IMR-90 (cell line): ENCODE data around the gene GOSR1. TPM values are rescaled to one million over a fixed set of nuclear protein-coding genes. Genes with fewer than 3 reads are reported as not detected.

Source experiments
- ATAC-seq: fragments of 200-7000 bp; cut with Tn5 transposase; 2 replicates; pipeline ENCODE4 v1.9.1; 2020; ENCODE audit warnings: low read depth, mild to moderate bottlenecking, moderate library complexity
- BruUV-seq: library from RNA; stranded (reverse); fragments of 400-500 nt; replicated peaks from 2 replicates; lab custom pipeline; 2021; lab: Mats Ljungman, UMichigan
- CTCF ChIA-PET: fragments of 300-600 bp; formaldehyde crosslinking; extraction: SDS; loops from one replicate; lab custom pipeline; 2021; ENCODE audit warnings: antibody characterized with exemption; lab: Yijun Ruan, JAX
- POLR2A ChIA-PET: fragments of 300-600 bp; sonication (Branson Sonifier 250); formaldehyde crosslinking; loops from one replicate; lab custom pipeline; 2022; ENCODE audit warnings: antibody characterized with exemption; ENCODE audit not compliant: unreplicated experiment; lab: Charles Lee
- DNase-seq: peaks from one replicate; pipeline ENCODE4 v3.0.0; 2013
- H2AFZ ChIP-seq: replicated peaks from 2 replicates; pipeline ENCODE3; 2013; ENCODE audit warnings: low read length, mild to moderate bottlenecking; ENCODE audit not compliant: poor library complexity
- H2AK5ac ChIP-seq: 2 replicates; pipeline ENCODE4 v1.6.1; 2013; ENCODE audit warnings: low read depth, low read length, inconsistent platforms
- H2AK9ac ChIP-seq: replicated peaks from 2 replicates; pipeline ENCODE3; 2013; ENCODE audit warnings: mild to moderate bottlenecking, low read depth, low read length, moderate library complexity; ENCODE audit not compliant: poor library complexity
- H2BK120ac ChIP-seq: 2 replicates; pipeline ENCODE4 v1.6.1; 2013; ENCODE audit warnings: low read depth, low read length, inconsistent platforms
- H2BK15ac ChIP-seq: 3 replicates; pipeline ENCODE4 v1.6.1; 2013; ENCODE audit warnings: low read depth, low read length, inconsistent platforms
- H2BK20ac ChIP-seq: 2 replicates; pipeline ENCODE4 v1.6.1; 2013; ENCODE audit warnings: low read depth, mild to moderate bottlenecking, inconsistent platforms, low read length, moderate library complexity
- H2BK5ac ChIP-seq: 2 replicates; pipeline ENCODE4 v1.6.1; 2013; ENCODE audit warnings: mild to moderate bottlenecking, low read depth, low read length, inconsistent platforms; ENCODE audit not compliant: poor library complexity, severe bottlenecking
- H3K14ac ChIP-seq: replicated peaks from 2 replicates; pipeline ENCODE4 v1.6.1; 2013; ENCODE audit warnings: low read depth, low read length, inconsistent platforms
- H3K18ac ChIP-seq: 2 replicates; pipeline ENCODE4 v1.6.1; 2013; ENCODE audit warnings: low read depth, low read length, control low read depth
- H3K23ac ChIP-seq: 2 replicates; pipeline ENCODE4 v1.6.1; 2013; ENCODE audit warnings: low read depth, low read length, inconsistent platforms
- H3K27ac ChIP-seq: 2 replicates; pipeline ENCODE4 v1.5.1; 2013; ENCODE audit warnings: mild to moderate bottlenecking, control low read depth, low read length; ENCODE audit not compliant: insufficient read depth
- H3K27me3 ChIP-seq: 2 replicates; pipeline ENCODE4 v1.6.1; 2013; ENCODE audit warnings: low read length; ENCODE audit not compliant: control insufficient read depth, insufficient read depth
- H3K36me3 ChIP-seq: 2 replicates; pipeline ENCODE4 v1.6.1; 2013; ENCODE audit warnings: low read length, mixed read lengths; ENCODE audit not compliant: control insufficient read depth, insufficient read depth
- H3K4ac ChIP-seq: 2 replicates; pipeline ENCODE4 v1.6.1; 2013; ENCODE audit warnings: low read depth, low read length, inconsistent platforms
- H3K4me1 ChIP-seq: 2 replicates; pipeline ENCODE4 v1.6.1; 2013; ENCODE audit warnings: low read length, mixed read lengths; ENCODE audit not compliant: control insufficient read depth, insufficient read depth
- H3K4me2 ChIP-seq: 2 replicates; pipeline ENCODE4 v1.6.1; 2013; ENCODE audit warnings: low read depth, mild to moderate bottlenecking, control low read depth, low read length, moderate library complexity
- H3K4me3 ChIP-seq: 2 replicates; pipeline ENCODE4 v1.5.1; 2013; ENCODE audit warnings: low read depth, mild to moderate bottlenecking, control low read depth, low read length, moderate library complexity; ENCODE audit not compliant: insufficient read depth
- H3K56ac ChIP-seq: 2 replicates; pipeline ENCODE4 v1.6.1; 2013; ENCODE audit warnings: low read length, inconsistent platforms; ENCODE audit not compliant: insufficient read depth; ENCODE audit errors: extremely low read depth
- H3K79me1 ChIP-seq, 2 experiments: 2 replicates each; pipeline ENCODE4 v1.6.1; 2013; ENCODE audit warnings: low read length in 2 of 2, inconsistent platforms in 1 of 2, low read depth in 1 of 2
- H3K9ac ChIP-seq: 2 replicates; pipeline ENCODE4 v1.6.1; 2013; ENCODE audit warnings: low read depth, low read length, control low read depth
- H3K9me1 ChIP-seq: 2 replicates; pipeline ENCODE4 v1.6.1; 2013; ENCODE audit warnings: low read length, inconsistent platforms; ENCODE audit not compliant: insufficient read depth
- H3K9me3 ChIP-seq: 2 replicates; pipeline ENCODE4 v1.6.1; 2013; ENCODE audit warnings: low read length; ENCODE audit not compliant: control insufficient read depth, insufficient read depth
- H4K20me1 ChIP-seq: 2 replicates; pipeline ENCODE4 v1.6.1; 2013; ENCODE audit warnings: low read length, inconsistent platforms; ENCODE audit not compliant: insufficient read depth
- H4K5ac ChIP-seq: 2 replicates; pipeline ENCODE4 v1.6.1; 2013; ENCODE audit warnings: mild to moderate bottlenecking, low read depth, low read length, control low read depth
- H4K8ac ChIP-seq, 2 experiments: 2 replicates each; pipeline ENCODE4 v1.6.1; 2013; ENCODE audit warnings: low read depth in 2 of 2, low read length in 2 of 2, control low read depth in 1 of 2, inconsistent platforms in 1 of 2
- H4K91ac ChIP-seq: 2 replicates; pipeline ENCODE4 v1.6.1; 2013; ENCODE audit warnings: low read depth, low read length, inconsistent platforms; ENCODE audit not compliant: insufficient read depth
- CTCF ChIP-seq: conservative IDR thresholded peaks from 2 replicates; pipeline ENCODE4 v1.5.1; 2012; ENCODE audit warnings: mild to moderate bottlenecking, low read depth, low read length, improper control_type of control experiment
- ELK1 ChIP-seq: fragments of 150-350 bp; IDR thresholded peaks from 2 replicates; pipeline ENCODE4 v1.6.1; 2016; ENCODE audit warnings: low read depth, mild to moderate bottlenecking, low read length, moderate library complexity, borderline replicate concordance
- MAZ ChIP-seq: IDR thresholded peaks from 2 replicates; pipeline ENCODE4 v1.6.1; 2012; ENCODE audit warnings: low read depth, mild to moderate bottlenecking, low read length, improper control_type of control experiment, moderate library complexity, borderline replicate concordance
- NFE2L2 ChIP-seq: fragments of 150-350 bp; IDR thresholded peaks from 2 replicates; pipeline ENCODE4 v1.6.1; 2016; ENCODE audit warnings: low read depth, mild to moderate bottlenecking, low read length
- USF2 ChIP-seq: fragments of 150-350 bp; IDR thresholded peaks from 2 replicates; pipeline ENCODE4 v1.6.1; 2017; ENCODE audit warnings: mild to moderate bottlenecking, antibody characterized with exemption, low read length, low read depth
- WGBS, 2 experiments: methylation state at CpG; one replicate each; pipeline versions ENCODE4 v1.1.5 to v1.1.7; 2013; ENCODE audit warnings: missing lambda C conversion rate in 2 of 2; ENCODE audit not compliant: insufficient read length in 1 of 2; ENCODE audit errors: extremely low coverage in 2 of 2; 5-methylcytosine and 5-hydroxymethylcytosine counted together
- dilution Hi-C: fragments of 300-500 bp; cut with HindIII; formaldehyde crosslinking; loops from one replicate; pipeline ENCODE4 v1.14.3; 2018; ENCODE audit warnings: low sequenced_read_pairs; ENCODE audit not compliant: unreplicated experiment
- in situ Hi-C: fragments of 300-500 bp; cut with MboI; formaldehyde crosslinking; loops from 3 replicates; pipeline ENCODE4 v1.14.3; 2019; ENCODE audit warnings: low sequenced_read_pairs, inconsistent platforms, mixed read lengths
- intact Hi-C: fragments of 100-400 bp; cut with micrococcal nuclease; formaldehyde crosslinking; loops from 2 replicates; pipeline ENCODE4 v1.10.0; 2022
- polyA plus RNA-seq, 3 experiments: library from polyadenylated mRNA; depleted of rRNA; stranded (reverse); fragments of >200 nt; gene quantifications; 2 replicates each; pipeline ENCODE4 v1.2.3, GENCODE V29; 2012; ENCODE audit warnings: low replicate concordance in 1 of 3
- total RNA-seq: library from RNA; depleted of rRNA; stranded (reverse); fragments of >200 nt; gene quantifications from 2 replicates; pipeline ENCODE4 v1.2.3, GENCODE V29; 2012

Gene GOSR1
- total and polyA plus RNA-seq, 2 of the 4 experiments (the other 2 are of a cell fraction), result 21.2 to 47.5 TPM

- in situ Hi-C loops (no loop called here), dilution Hi-C loops (no loop called here), intact Hi-C loops (loop anchor here (5.0 kb wide), 1 partner anchor 82 kb away; no protein-coding TSS in a partner anchor)
- Histone ChIP-seq H3K36me3 (peaks cover 18% of the 10 kb centered on the region), H3K9me3 (no peaks in the 10 kb centered on the region), H2AK5ac (no peak overlapping the region), H4K5ac (no peak overlapping the region), H2AK9ac (no peak overlapping the region), H3K9ac (no peak overlapping the region), H3K18ac (no peak overlapping the region), H3K56ac (0 out of 2 replicates have a peak overlapping the region, but pooled peaks have one; percentile 24), H3K27ac (no peak overlapping the region), H3K9me1 (peaks cover 12% of the 10 kb centered on the region; the same call in 1 of the 2 replicates), H3K4me3 (no peak overlapping the region), H3K4ac (no peak overlapping the region), H3K23ac (peak overlapping the region; percentile 41; the same call in 1 of the 2 replicates), H3K27me3 (no peaks in the 10 kb centered on the region), H4K8ac (no peak overlapping the region), H2BK120ac (no peak overlapping the region), H4K91ac (no peak overlapping the region; the same call in 1 of the 2 replicates), H3K4me2 (peak overlapping the region; percentile 55), H2BK20ac (no peak overlapping the region), H3K79me1 (peaks cover 19 to 48% of the 10 kb centered on the region in 2 experiments; a peak in 3 of 4 replicates), H2AFZ (no peak overlapping the region), H3K14ac (no peak overlapping the region), H3K4me1 (peaks cover 10% of the 10 kb centered on the region), H4K20me1 (peaks cover 17% of the 10 kb centered on the region), H2BK5ac (peak overlapping the region; percentile 28), H2BK15ac (no peak overlapping the region)
- BruUV-seq, result no TSS peak
- POLR2A ChIA-PET, result interaction anchor here (0.6 kb wide), 2 partner anchors 80 to 1171 kb away, joined by 3 read pairs; no protein-coding TSS in a partner anchor
- DNase-seq, result peak; percentile 63
- WGBS, 2 experiments, result no CpG with 5 or more reads among the region's 2 CpGs
- peak; percentile 54 for ATAC-seq
- CTCF ChIA-PET, result no interaction called here
- no peak for TF ChIP-seq ELK1
- TF ChIP-seq MAZ, result no peak
- no peak for TF ChIP-seq USF2
- TF ChIP-seq NFE2L2, result no peak
- TF ChIP-seq CTCF, result no peak
Measured at GRCh38 chr17:30520436-30520835, 43.2 kb downstream of the GOSR1 start.
